Prostate gland (tissue), 2 donors: ENCODE results near the gene AKAP17A. TPM values are rescaled to one million over a fixed set of nuclear protein-coding genes. Genes with fewer than 3 reads are reported as not detected.

Source experiments
- DNase-seq: peaks from one replicate; pipeline ENCODE4 v3.0.0-alpha.2; 2019; ENCODE audit warnings: low spot score
- H3K27ac ChIP-seq, 2 donors: fragments of 200-600 bp; sonication (generic); 2 replicates each; pipeline ENCODE4 v1.5.1; 2017 to 2019
- H3K27me3 ChIP-seq: fragments of 200-600 bp; sonication (generic); replicated peaks from 2 replicates; pipeline ENCODE4 v1.5.1; 2019; ENCODE audit not compliant: insufficient read depth
- H3K36me3 ChIP-seq, 2 donors: fragments of 200-600 bp; sonication (generic); 1 replicate in 1 of 2; 2 replicates in 1 of 2; pipeline versions ENCODE4 v1.5.1 to v1.8.1; 2017 to 2019
- H3K4me1 ChIP-seq: fragments of 200-600 bp; sonication (generic); replicated peaks from 2 replicates; pipeline ENCODE4 v1.5.1; 2019
- H3K4me3 ChIP-seq, 2 donors: fragments of 200-600 bp; sonication (generic); 2 replicates each; pipeline ENCODE4 v1.5.1; 2017 to 2019
- H3K9me3 ChIP-seq: fragments of 200-600 bp; sonication (generic); 2 replicates; pipeline ENCODE4 v1.5.1; 2017
- POLR2A ChIP-seq: fragments of 450-650 bp; IDR thresholded peaks from one replicate; pipeline ENCODE4 v1.6.1; 2016; ENCODE audit warnings: antibody characterized with exemption, mild to moderate bottlenecking
- POLR2AphosphoS5 ChIP-seq: sonication (generic); formaldehyde crosslinking; IDR thresholded peaks from one replicate; pipeline ENCODE4 v1.6.1; 2017; ENCODE audit warnings: antibody characterized with exemption
- WGBS: methylation state at CpG from one replicate; pipeline ENCODE4 v1.1.5; 2018; 5-methylcytosine and 5-hydroxymethylcytosine counted together
- intact Hi-C: fragments of 100-400 bp; cut with DNase I; formaldehyde crosslinking; loops from one replicate; pipeline ENCODE4 v1.14.2; 2022
- total RNA-seq, 2 donors: library from RNA; depleted of rRNA; stranded (reverse); fragments of >200 nt; gene quantifications; one replicate each; pipeline ENCODE4 v1.1.0, GENCODE V29; 2016
- TF ChIP-seq, protein P1 (sequence below), 4 experiments: fragments of 200-600 bp in 2 of 4; fragments of 450-650 bp in 2 of 4; sonication (generic) in 2 of 4; IDR thresholded peaks; 1 replicate in 3 of 4; 2 replicates in 1 of 4; pipeline ENCODE4 v1.5.1; 2016 to 2019; ENCODE audit warnings: antibody characterized with exemption in 4 of 4, mild to moderate bottlenecking in 2 of 4, moderate library complexity in 2 of 4

AKAP17A gene
- total RNA-seq, 2 donors from 2014 or later: 45.5 to 97.7 TPM

GRCh38 chrX:1609311-1609710 lies 17.9 kb downstream of the AKAP17A start:
- H3K4me3 ChIP-seq: no peak overlapping the region
- no peaks in the 10 kb centered on the region for H3K27me3 ChIP-seq
- H3K4me1 ChIP-seq: no peaks in the 10 kb centered on the region
- intact Hi-C loops: no loop called here
- H3K27ac ChIP-seq: no peak overlapping the region
- H3K9me3 ChIP-seq: no peaks in the 10 kb centered on the region
- TF ChIP-seq, protein P1, sequence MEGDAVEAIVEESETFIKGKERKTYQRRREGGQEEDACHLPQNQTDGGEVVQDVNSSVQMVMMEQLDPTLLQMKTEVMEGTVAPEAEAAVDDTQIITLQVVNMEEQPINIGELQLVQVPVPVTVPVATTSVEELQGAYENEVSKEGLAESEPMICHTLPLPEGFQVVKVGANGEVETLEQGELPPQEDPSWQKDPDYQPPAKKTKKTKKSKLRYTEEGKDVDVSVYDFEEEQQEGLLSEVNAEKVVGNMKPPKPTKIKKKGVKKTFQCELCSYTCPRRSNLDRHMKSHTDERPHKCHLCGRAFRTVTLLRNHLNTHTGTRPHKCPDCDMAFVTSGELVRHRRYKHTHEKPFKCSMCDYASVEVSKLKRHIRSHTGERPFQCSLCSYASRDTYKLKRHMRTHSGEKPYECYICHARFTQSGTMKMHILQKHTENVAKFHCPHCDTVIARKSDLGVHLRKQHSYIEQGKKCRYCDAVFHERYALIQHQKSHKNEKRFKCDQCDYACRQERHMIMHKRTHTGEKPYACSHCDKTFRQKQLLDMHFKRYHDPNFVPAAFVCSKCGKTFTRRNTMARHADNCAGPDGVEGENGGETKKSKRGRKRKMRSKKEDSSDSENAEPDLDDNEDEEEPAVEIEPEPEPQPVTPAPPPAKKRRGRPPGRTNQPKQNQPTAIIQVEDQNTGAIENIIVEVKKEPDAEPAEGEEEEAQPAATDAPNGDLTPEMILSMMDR (IDR thresholded peaks at IDR 0.05): no peak
- no peak for TF ChIP-seq POLR2A
- TF ChIP-seq POLR2AphosphoS5: no peak
- 83% methylated on average over 11 of the region's 11 CpGs for WGBS
- no peak for DNase-seq
- H3K36me3 ChIP-seq: no peaks in the 10 kb centered on the region

GRCh38 chrX:1609762-1610161 lies 18.4 kb downstream of the AKAP17A start:
- no peaks in the 10 kb centered on the region for H3K36me3 ChIP-seq
- no peak for DNase-seq
- TF ChIP-seq POLR2A: no peak
- H3K27me3 ChIP-seq: no peaks in the 10 kb centered on the region
- WGBS: 87% methylated on average over 10 of the region's 10 CpGs
- H3K27ac ChIP-seq: no peak overlapping the region
- no peaks in the 10 kb centered on the region for H3K4me1 ChIP-seq
- H3K4me3 ChIP-seq: no peak overlapping the region
- H3K9me3 ChIP-seq: no peaks in the 10 kb centered on the region
- intact Hi-C loops: no loop called here

DNA sequence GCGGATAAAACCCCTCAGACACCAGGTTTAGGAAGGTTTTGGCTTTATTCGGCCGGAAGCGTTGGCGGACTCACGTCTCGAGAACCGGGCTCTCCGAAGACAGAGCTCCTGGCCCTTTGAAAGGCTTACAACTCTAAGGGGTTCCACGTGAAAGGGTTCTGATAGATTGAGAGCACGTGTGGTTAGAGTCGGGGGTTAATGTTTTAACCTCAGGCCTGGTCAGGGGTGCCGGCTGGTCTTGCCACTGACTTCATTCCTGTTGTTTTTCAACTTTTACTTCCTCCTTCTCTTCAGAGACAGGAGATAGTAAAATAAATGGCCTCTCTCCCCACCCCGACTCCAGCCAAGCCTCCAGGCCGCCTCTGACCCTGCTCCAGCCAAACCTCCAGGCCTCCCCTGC lies 18.8 kb downstream of the AKAP17A start:
- DNase-seq: no peak
- H3K27ac ChIP-seq: no peak overlapping the region
- no peaks in the 10 kb centered on the region for H3K27me3 ChIP-seq
- no peaks in the 10 kb centered on the region for H3K9me3 ChIP-seq
- 75% methylated on average over 15 of the region's 15 CpGs for WGBS
- no peaks in the 10 kb centered on the region for H3K4me1 ChIP-seq
- TF ChIP-seq POLR2A (no peak), POLR2AphosphoS5 (no peak)
- TF ChIP-seq, protein P1 (IDR thresholded peaks at IDR 0.05): no peak
- no peaks in the 10 kb centered on the region for H3K36me3 ChIP-seq
- intact Hi-C loops: no loop called here
- H3K4me3 ChIP-seq: no peak overlapping the region

GRCh38 chrX:1610736-1611135 lies 19.3 kb downstream of the AKAP17A start:
- intact Hi-C loops: no loop called here
- WGBS: 88% methylated on average over 12 of the region's 12 CpGs
- TF ChIP-seq POLR2AphosphoS5 (no peak), POLR2A (no peak)
- TF ChIP-seq, protein P1 (IDR thresholded peaks at IDR 0.05): no peak

GRCh38 chrX:1612641-1613286 lies 21.4 kb downstream of the AKAP17A start:
- Histone ChIP-seq H3K27me3 (no peaks in the 10 kb centered on the region), H3K4me1 (no peaks in the 10 kb centered on the region), H3K4me3 (no peak overlapping the region), H3K9me3 (no peaks in the 10 kb centered on the region), H3K27ac (no peak overlapping the region), H3K36me3 (no peaks in the 10 kb centered on the region)
- no peak for DNase-seq
- intact Hi-C loops: no loop called here
- WGBS: 81% methylated on average over 5 of the region's 5 CpGs
- TF ChIP-seq, protein P1 (IDR thresholded peaks at IDR 0.05): no peak
- TF ChIP-seq POLR2A (no peak), POLR2AphosphoS5 (no peak)

More at GRCh38 chrX:1610736-1611135, 19.3 kb downstream of the AKAP17A start:
- no peak overlapping the region for H3K27ac ChIP-seq
- no peak overlapping the region for H3K4me3 ChIP-seq
- no peaks in the 10 kb centered on the region for H3K27me3 ChIP-seq
- DNase-seq: no peak
- H3K9me3 ChIP-seq: no peaks in the 10 kb centered on the region
- no peaks in the 10 kb centered on the region for H3K4me1 ChIP-seq
- H3K36me3 ChIP-seq: no peaks in the 10 kb centered on the region
